Measurements from ENCODE around the gene C11orf52. TPM values are rescaled to one million over a fixed set of nuclear protein-coding genes. Genes with fewer than 3 reads are reported as not detected.

Gene C11orf52
- total and polyA plus RNA-seq, 2 of the 13 experiments (the other 11 are each of a cell fraction or from before 2014, with no cell fraction given): 7.4 to 11.0 TPM

DNA sequence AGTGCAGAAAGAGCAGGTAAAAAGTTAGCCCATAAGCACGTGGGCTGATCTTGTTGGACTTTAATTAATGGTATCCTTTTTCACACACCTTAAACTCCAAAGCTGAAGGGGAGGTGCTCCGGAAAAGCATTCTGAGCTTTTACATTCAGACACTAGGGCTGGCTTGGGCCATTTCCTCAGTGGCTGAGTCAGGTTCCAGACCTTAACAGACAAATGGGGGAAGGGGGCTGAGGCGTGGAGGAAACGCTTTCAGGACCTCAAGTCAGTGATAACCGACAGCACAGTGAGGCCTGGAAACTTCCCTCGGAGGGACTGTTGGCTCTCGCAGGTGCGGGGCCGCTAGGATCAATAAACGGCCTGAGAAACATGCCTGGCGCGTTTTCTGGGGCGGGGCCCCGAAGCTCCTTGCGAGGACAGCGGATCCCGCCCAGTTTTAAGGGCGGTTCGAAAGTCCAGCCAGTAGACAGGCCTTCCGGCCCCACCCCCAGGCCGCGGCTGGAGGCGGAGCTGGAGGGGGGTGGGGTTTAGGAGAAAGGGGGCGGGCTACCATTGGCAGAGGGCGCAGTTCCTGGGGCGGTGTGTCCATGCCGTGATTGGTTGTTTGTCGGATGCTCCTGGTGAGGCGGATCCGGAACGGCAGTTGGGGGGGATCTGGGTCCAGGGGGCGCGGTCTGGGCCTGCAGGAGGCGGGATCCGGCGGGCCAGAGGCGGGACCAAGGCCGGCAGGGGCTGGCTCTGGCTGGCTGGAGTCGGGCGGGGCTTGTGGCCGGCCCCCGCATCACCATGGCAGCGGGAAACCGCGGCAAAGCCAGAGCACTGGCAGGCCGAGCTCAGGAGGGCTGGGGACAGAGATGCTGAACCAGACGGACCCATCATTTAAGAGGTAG lies 8.0 kb downstream of the C11orf52 start (continued):
- TF ChIP-seq, protein P1, sequence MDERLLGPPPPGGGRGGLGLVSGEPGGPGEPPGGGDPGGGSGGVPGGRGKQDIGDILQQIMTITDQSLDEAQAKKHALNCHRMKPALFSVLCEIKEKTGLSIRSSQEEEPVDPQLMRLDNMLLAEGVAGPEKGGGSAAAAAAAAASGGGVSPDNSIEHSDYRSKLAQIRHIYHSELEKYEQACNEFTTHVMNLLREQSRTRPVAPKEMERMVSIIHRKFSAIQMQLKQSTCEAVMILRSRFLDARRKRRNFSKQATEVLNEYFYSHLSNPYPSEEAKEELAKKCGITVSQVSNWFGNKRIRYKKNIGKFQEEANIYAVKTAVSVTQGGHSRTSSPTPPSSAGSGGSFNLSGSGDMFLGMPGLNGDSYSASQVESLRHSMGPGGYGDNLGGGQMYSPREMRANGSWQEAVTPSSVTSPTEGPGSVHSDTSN (CRISPR knock-in tag; IDR thresholded peaks at IDR 0.05): no peak
- TF ChIP-seq ZNF589 (CRISPR knock-in tag; conservative IDR thresholded peaks at IDR 0.05) (no peak), ZNF570 (CRISPR knock-in tag; IDR thresholded peaks at IDR 0.05; ENCODE audit: borderline replicate concordance) (no peak), ZNF790 (CRISPR knock-in tag; IDR thresholded peaks at IDR 0.05; ENCODE audit: borderline replicate concordance) (no peak), ZBTB42 (CRISPR knock-in tag; IDR thresholded peaks at IDR 0.05) (no peak), CREB1 (IDR thresholded peaks at IDR 0.05) (no peak), CREB1 (CRISPR knock-in tag; IDR thresholded peaks at IDR 0.05) (peak; percentile 47), NFE2L2 (IDR thresholded peaks at IDR 0.05; ENCODE audit: low read length) (no peak), ZBTB8A (CRISPR knock-in tag; IDR thresholded peaks at IDR 0.05; ENCODE audit: borderline replicate concordance, low read depth) (no peak), FOXA1 (IDR thresholded peaks at IDR 0.05) (no peak), FOXA1 (CRISPR knock-in tag; IDR thresholded peaks at IDR 0.05) (peak; percentile 37; the same call in 1 of the 2 replicates), HNRNPK (IDR thresholded peaks at IDR 0.05; ENCODE audit: low read depth, low read length, poor library complexity, severe bottlenecking) (no peak), DMAP1 (CRISPR knock-in tag; IDR thresholded peaks at IDR 0.05) (peak; percentile 80), CBX1 (IDR thresholded peaks at IDR 0.05; ENCODE audit: low read depth) (no peak), STAG1 (CRISPR knock-in tag; IDR thresholded peaks at IDR 0.05) (no peak), SKI (IDR thresholded peaks at IDR 0.05; ENCODE audit: partially characterized antibody) (peak; percentile 47), GATAD2A (CRISPR knock-in tag; IDR thresholded peaks at IDR 0.05) (peak; percentile 70)
- TF ChIP-seq, protein P2, sequence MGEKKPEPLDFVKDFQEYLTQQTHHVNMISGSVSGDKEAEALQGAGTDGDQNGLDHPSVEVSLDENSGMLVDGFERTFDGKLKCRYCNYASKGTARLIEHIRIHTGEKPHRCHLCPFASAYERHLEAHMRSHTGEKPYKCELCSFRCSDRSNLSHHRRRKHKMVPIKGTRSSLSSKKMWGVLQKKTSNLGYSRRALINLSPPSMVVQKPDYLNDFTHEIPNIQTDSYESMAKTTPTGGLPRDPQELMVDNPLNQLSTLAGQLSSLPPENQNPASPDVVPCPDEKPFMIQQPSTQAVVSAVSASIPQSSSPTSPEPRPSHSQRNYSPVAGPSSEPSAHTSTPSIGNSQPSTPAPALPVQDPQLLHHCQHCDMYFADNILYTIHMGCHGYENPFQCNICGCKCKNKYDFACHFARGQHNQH (CRISPR knock-in tag; IDR thresholded peaks at IDR 0.05): peak; percentile 39; the same call in 1 of the 2 replicates
- TF ChIP-seq, protein P3, sequence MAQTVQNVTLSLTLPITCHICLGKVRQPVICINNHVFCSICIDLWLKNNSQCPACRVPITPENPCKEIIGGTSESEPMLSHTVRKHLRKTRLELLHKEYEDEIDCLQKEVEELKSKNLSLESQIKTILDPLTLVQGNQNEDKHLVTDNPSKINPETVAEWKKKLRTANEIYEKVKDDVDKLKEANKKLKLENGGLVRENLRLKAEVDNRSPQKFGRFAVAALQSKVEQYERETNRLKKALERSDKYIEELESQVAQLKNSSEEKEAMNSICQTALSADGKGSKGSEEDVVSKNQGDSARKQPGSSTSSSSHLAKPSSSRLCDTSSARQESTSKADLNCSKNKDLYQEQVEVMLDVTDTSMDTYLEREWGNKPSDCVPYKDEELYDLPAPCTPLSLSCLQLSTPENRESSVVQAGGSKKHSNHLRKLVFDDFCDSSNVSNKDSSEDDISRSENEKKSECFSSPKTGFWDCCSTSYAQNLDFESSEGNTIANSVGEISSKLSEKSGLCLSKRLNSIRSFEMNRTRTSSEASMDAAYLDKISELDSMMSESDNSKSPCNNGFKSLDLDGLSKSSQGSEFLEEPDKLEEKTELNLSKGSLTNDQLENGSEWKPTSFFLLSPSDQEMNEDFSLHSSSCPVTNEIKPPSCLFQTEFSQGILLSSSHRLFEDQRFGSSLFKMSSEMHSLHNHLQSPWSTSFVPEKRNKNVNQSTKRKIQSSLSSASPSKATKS (CRISPR knock-in tag; IDR thresholded peaks at IDR 0.05): no peak
- TF ChIP-seq, protein P4, sequence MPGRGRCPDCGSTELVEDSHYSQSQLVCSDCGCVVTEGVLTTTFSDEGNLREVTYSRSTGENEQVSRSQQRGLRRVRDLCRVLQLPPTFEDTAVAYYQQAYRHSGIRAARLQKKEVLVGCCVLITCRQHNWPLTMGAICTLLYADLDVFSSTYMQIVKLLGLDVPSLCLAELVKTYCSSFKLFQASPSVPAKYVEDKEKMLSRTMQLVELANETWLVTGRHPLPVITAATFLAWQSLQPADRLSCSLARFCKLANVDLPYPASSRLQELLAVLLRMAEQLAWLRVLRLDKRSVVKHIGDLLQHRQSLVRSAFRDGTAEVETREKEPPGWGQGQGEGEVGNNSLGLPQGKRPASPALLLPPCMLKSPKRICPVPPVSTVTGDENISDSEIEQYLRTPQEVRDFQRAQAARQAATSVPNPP (CRISPR knock-in tag; IDR thresholded peaks at IDR 0.05): 0 out of 2 replicates have a peak, but pooled peaks have one; percentile 33
- TF ChIP-seq, protein P5, sequence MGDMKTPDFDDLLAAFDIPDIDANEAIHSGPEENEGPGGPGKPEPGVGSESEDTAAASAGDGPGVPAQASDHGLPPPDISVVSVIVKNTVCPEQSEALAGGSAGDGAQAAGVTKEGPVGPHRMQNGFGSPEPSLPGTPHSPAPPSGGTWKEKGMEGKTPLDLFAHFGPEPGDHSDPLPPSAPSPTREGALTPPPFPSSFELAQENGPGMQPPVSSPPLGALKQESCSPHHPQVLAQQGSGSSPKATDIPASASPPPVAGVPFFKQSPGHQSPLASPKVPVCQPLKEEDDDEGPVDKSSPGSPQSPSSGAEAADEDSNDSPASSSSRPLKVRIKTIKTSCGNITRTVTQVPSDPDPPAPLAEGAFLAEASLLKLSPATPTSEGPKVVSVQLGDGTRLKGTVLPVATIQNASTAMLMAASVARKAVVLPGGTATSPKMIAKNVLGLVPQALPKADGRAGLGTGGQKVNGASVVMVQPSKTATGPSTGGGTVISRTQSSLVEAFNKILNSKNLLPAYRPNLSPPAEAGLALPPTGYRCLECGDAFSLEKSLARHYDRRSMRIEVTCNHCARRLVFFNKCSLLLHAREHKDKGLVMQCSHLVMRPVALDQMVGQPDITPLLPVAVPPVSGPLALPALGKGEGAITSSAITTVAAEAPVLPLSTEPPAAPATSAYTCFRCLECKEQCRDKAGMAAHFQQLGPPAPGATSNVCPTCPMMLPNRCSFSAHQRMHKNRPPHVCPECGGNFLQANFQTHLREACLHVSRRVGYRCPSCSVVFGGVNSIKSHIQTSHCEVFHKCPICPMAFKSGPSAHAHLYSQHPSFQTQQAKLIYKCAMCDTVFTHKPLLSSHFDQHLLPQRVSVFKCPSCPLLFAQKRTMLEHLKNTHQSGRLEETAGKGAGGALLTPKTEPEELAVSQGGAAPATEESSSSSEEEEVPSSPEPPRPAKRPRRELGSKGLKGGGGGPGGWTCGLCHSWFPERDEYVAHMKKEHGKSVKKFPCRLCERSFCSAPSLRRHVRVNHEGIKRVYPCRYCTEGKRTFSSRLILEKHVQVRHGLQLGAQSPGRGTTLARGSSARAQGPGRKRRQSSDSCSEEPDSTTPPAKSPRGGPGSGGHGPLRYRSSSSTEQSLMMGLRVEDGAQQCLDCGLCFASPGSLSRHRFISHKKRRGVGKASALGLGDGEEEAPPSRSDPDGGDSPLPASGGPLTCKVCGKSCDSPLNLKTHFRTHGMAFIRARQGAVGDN (CRISPR knock-in tag; IDR thresholded peaks at IDR 0.05): peak; percentile 98
